NCI-H1092 treated with DMSO at 0.1 percent for 48 hours (cell line): ENCODE results near the gene CNDP2.
"Not testable (repeated sequence)": the region's sequence is repeated elsewhere in the genome, so short reads cannot be mapped to it uniquely, and the experiment has no call there.

Source experiments
- DNase-seq: peaks from one replicate; lab custom pipeline; 2025; lab: John Stamatoyannopoulos, UW

Gene CNDP2

GRCh38 chr18:74539289-74539688, 43.1 kb downstream of the CNDP2 start:
- DNase-seq = no peak

DNA sequence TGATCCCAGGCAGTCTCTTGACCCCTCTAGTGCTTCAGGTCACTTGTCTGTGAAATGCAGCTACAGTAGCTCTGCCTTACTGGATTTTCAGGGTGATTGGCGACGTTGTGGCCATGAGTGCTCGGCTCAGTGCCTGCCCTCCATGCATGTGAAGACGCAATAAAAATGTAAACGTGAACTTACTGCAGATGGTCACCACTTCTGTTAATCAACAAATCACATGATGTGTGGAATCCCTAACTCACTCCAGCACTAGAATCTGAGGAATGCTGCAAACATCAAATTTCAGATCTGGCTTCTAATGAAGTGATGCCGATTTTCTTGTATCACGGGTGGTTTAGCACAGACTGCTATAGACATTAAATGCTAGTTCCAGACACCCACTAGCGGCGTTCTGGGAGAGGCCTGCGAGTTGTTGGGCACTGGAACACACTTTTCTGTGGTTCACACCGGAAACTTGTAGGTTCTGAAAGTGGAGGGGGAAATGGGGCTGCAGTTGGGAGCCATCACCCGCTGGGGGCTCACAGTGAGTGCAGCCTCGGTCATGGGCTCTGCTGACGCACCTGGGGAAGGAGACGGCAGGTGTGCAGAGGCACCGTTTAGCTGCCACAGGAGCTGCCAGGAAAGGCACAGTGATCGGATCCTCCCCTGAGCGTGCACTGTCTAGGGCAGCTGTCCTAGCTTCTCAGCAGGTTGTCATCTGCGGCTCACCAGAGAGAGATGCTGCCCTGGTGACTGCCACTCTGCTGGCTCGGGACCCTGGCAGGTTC, 44.7 kb downstream of the CNDP2 start:
- no peak for DNase-seq

DNA sequence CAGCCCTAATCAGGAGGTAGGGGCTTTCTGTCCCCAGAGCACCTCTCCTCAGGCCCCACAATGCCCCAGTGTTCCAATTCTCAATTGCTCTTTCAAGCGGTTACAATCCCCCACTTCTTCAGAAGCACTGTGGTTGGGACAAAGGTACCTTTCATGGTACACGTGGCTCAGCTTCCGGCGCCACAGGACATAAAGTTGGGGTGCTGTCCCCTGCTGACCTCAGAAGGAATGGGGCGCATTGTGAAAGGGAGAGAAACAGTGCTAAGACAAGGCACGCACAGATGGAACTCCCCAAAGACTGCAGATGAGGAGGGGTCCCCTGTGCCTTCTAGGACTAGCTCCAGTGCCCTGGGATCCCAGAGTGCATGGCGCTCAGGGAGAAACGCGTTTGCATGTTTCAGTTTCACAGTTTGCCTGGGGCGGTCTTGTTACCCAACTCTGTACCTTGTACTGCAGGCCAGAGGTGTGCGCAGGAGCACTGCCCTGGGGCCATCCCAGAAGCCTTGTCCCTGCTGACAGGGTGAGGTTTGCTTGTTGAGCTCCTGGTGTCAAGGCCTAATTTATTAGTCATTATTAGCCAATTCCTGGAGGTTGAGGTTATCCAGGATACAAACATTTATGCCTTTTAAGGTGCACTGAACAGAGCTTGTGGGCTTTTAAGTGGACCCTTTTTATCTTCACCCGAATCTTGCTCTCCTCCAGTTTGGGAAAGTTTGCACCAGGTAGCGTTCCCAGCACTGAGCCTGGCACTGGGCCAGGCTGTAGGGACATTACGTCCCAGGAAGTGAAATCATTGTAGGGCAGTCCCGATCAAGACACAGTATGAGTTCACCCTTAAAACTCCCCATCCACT, 45.8 kb downstream of the CNDP2 start:
- no peak for DNase-seq

DNA sequence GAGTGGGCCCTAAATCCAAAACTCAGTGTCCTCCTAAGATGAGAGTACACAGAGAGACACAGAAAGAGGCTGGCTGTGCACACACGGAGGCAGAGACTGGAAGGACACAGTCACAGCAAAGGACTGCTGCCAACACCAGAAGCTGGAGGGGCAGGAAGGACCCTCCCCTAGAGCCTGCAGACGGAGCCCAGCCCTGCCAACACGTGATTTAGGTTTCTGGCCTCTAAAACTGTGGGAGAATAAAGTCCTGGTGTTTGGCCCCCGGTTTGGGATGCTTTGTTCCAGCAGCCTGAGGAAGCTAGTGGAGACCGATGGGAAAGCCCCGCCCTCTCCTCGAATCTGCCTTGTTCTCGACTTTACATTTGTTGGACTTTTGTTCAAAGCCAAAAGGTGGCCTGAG, 48.7 kb downstream of the CNDP2 start:
- DNase-seq = no peak

GRCh38 chr18:74546007-74546406, 49.8 kb downstream of the CNDP2 start:
- DNase-seq = no peak

- no peak for DNase-seq
Measured at GRCh38 chr18:74546751-74547530, 50.8 kb downstream of the CNDP2 start.

DNA sequence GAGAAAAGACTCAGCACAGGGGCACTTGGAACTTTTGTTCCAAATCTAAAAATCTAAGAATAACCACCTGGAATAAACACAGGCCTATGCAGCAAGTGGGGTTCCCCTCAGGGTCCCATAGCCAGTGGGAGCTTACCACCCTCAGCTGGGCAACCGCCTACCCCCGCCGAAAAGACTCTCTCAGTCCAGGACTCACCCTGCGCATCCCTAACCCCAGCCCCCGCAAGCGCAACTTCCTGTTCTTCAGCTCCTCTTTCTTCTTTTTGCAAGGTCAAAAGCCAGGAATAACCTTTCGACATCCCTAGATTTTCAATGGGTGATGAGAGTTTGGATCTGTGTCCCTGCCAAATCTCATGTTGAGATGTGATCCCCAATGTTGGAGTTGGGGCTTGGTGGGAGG, 51.7 kb downstream of the CNDP2 start:
- no peak for DNase-seq

- DNase-seq = no peak
Measured at GRCh38 chr18:74549591-74550104, 53.5 kb downstream of the CNDP2 start.

DNA sequence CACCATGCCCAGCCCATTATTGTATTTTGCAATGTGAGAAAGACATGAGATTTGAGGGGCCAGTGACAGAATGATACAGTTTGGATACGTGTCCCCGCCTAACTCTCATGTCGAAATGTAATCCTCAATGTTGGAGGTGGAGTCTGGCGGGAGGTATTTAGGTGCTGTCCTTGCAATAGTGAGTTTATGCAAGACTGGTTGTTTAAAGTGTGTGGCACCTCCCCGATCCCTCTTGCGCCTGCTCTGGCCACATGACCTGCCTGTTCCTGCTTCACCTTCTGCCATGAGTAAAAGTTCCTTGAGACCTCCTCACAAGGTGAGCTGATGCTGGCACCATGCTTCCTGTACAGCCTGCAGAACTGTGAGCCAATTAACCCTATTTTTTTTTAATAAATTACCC, 54.7 kb downstream of the CNDP2 start:
- no peak for DNase-seq

DNA sequence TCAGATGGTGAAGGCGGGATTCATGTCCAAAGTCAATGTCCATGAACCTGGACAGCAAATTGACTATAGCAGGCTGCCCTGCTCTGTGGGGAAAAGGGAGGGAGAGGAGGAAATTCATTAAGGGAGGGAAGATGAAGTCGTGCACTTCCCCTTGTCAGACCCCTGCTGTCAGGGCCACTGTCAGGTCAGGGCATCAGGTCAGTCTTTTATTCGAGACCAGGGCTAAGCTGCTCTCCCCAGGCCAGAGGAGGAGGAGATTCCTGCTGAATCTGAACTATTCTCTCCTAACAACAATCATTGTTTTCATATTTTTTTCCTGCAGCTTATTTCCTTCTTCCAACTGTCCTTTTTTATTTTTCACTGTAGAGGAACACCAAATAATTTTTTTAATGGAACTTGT, 55.3 kb downstream of the CNDP2 start:
- no peak for DNase-seq

GRCh38 chr18:74551936-74552555, 55.9 kb downstream of the CNDP2 start:
- peak; percentile 93 for DNase-seq

DNA sequence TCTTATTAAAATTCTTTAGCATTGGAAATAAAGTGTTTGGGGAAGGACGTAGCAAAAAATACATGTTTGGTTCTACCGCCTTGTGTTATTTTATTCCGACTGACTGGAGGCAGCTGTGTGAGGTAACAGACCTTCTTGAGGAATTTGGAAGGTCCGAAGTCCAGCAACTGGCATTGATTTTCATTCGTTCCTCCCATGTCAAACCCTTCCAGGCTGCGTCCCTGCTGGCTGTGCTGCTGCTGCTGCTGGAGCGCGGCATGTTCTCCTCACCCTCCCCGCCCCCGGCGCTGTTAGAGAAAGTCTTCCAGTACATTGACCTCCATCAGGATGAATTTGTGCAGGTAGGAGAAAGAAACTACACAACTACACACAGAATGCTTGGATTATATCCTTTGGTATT, 60.0 kb downstream of the CNDP2 start:
- DNase-seq = no peak

- DNase-seq = no peak
Measured at GRCh38 chr18:74558096-74558495, 61.9 kb downstream of the CNDP2 start.

- no peak for DNase-seq
Measured at GRCh38 chr18:74562131-74562730, 66.1 kb downstream of the CNDP2 start.

DNA sequence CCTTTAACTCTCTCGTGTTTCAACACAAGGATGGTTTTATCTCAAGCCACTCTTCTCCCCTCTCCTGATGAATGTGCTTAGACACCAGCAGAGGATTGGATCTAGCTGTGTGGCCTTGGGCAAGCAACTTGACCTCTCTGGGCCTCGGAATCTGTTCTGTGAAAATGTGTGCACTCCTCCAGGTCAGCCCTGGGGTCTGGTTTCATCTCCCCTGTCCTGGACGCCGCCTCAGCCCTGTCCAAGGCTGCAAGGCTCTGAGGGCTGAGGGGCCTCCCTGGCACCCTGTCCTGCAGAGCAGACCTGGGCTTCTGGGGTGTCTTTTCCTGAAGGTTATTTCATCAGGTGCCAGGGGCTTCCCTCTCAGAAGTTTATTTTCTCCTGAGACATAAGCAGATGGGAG, 66.6 kb downstream of the CNDP2 start:
- DNase-seq = no peak

DNA sequence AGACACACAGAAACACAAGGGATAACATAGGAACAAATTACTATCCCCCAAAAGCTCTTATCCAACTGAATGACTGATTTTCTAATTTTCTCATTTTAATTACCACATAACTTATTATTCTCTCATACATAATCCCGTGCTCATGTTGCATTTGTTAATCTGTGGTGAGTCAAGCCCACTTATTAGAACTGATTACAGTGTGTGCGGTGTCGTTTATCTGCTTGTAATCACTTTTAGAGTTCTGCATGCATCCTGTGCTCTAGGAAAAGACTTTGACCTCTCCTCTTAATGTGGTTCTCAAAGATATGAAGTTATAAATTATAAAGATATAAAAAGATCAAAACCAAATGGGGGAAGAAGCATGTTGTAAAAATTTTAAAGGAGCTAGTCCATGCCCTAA, 67.8 kb downstream of the CNDP2 start:
- DNase-seq = no peak

DNA sequence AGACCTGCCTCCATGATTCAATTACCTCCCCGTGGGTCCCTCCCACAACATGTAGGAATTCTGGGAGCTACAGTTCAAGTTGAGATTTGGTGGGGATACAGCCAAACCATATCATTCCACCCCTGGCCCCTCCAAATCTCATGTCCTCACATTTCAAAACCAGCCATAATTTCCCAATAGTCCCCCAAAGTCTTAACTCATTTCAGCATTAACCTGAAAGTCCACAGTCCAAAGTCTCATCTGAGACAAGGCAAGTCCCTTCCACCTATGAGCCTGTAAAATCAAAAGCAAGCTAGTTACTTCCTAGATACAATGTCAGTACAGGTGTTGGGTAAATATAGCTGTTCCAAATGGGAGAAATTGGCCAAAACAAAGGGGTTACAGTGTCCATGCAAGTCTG, 69.0 kb downstream of the CNDP2 start:
- not testable (repeated sequence) for DNase-seq

DNA sequence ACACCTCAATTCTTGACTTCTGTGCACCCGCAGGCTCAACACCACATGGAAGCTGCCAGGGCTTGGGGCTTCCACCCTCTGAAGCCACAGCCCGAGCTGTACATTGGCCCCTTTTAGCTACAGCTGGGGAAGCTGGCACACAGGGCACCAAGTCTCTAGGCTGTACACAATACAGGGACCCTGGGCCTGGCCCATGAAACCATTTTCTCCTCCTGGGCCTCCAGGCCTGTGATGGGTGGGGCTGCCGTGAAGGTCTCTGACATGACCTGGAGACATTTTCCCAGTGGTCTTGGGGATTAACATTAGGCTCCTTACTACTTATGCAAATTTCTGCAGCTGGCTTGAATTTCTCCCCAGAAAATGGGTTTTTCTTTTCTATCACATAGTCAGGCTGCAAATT, 69.8 kb downstream of the CNDP2 start:
- DNase-seq = not testable (repeated sequence)

DNA sequence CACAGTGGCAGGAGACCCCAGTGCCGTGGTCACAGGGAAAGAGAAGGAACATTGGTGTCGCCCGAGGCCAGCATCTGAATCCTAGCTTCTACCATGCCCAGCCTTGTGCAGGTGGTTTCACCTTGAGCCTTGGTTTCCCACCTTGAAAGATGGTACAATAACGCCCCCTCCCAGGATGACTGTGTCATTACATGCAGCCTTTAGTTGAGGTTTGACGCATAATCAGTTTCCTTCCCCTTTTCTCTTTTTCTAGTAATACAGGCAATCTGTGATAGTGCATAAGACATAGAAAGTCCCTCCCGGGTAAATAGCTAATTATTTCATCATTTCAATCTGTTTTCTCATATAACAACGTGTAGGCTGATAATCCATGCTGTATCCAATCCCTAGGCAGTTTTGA, 71.7 kb downstream of the CNDP2 start:
- no peak for DNase-seq

GRCh38 chr18:74569401-74569800, 73.2 kb downstream of the CNDP2 start:
- DNase-seq = no peak

- DNase-seq = no peak
Measured at GRCh38 chr18:74570266-74570665, 74.1 kb downstream of the CNDP2 start.
